ENCODE measurements around the gene IL1RAPL1. TPM values are rescaled to one million over a fixed set of nuclear protein-coding genes. Genes with fewer than 3 reads are reported as not detected.

Gene IL1RAPL1
- total RNA-seq, 4 donors from 2014 or later: 8.2 to 10.9 (median 8.8) TPM

GRCh38 chrX:29067351-29067750 lies 480.1 kb downstream of the IL1RAPL1 start:
- DNase-seq (ENCODE audit: low spot score in 2 of 2): no peak

GRCh38 chrX:29071525-29072320 lies 484.5 kb downstream of the IL1RAPL1 start:
- H3K27ac ChIP-seq: no peak overlapping the region
- H3K36me3 ChIP-seq: no peaks in the 10 kb centered on the region
- no peak for TF ChIP-seq EP300 (IDR thresholded peaks at IDR 0.05)
- no peak for TF ChIP-seq CTCF (IDR thresholded peaks at IDR 0.05)
- no peak for TF ChIP-seq POLR2A (IDR thresholded peaks at IDR 0.05)
- DNase-seq (ENCODE audit: low spot score in 2 of 2): no peak
- H3K27me3 ChIP-seq: no peaks in the 10 kb centered on the region
- H3K9me3 ChIP-seq: no peaks in the 10 kb centered on the region
- no peak overlapping the region for H3K4me3 ChIP-seq
- 51 to 63% methylated on average over 5 of the region's 5 CpGs for WGBS, 2 donors
- no peaks in the 10 kb centered on the region for H3K4me1 ChIP-seq

More at GRCh38 chrX:29067351-29067750, 480.1 kb downstream of the IL1RAPL1 start:
- 49 to 53% methylated on average over 4 of the region's 4 CpGs for WGBS, 2 donors
- no peaks in the 10 kb centered on the region for H3K4me1 ChIP-seq
- TF ChIP-seq EP300 (IDR thresholded peaks at IDR 0.05) (no peak), POLR2A (IDR thresholded peaks at IDR 0.05) (no peak), CTCF (IDR thresholded peaks at IDR 0.05) (no peak)
- peaks cover 0 to 7% (median 0%) of the 10 kb centered on the region in 4 donors for H3K9me3 ChIP-seq
- H3K27me3 ChIP-seq: no peaks in the 10 kb centered on the region
- H3K4me3 ChIP-seq: no peak overlapping the region
- no peak overlapping the region for H3K27ac ChIP-seq
- no peaks in the 10 kb centered on the region for H3K36me3 ChIP-seq

- 83 to 93% methylated on average over 3 of the region's 3 CpGs for WGBS, 2 donors
- no peaks in the 10 kb centered on the region for H3K4me1 ChIP-seq
- H3K27ac ChIP-seq: no peak overlapping the region
- no peak overlapping the region for H3K4me3 ChIP-seq
- DNase-seq (ENCODE audit: low spot score in 2 of 2): no peak
- H3K27me3 ChIP-seq: no peaks in the 10 kb centered on the region
- no peaks in the 10 kb centered on the region for H3K9me3 ChIP-seq
- no peaks in the 10 kb centered on the region for H3K36me3 ChIP-seq
- TF ChIP-seq CTCF (IDR thresholded peaks at IDR 0.05) (no peak), POLR2A (IDR thresholded peaks at IDR 0.05) (no peak), EP300 (IDR thresholded peaks at IDR 0.05) (no peak)
These were observed 495.3 kb downstream of the IL1RAPL1 start for GRCh38 chrX:29082558-29082957.

GRCh38 chrX:29083823-29084222 lies 496.6 kb downstream of the IL1RAPL1 start:
- DNase-seq (ENCODE audit: low spot score in 2 of 2): no peak
- H3K9me3 ChIP-seq: no peaks in the 10 kb centered on the region
- no peak overlapping the region for H3K4me3 ChIP-seq
- no peaks in the 10 kb centered on the region for H3K27me3 ChIP-seq
- TF ChIP-seq POLR2A (IDR thresholded peaks at IDR 0.05): no peak
- no peak for TF ChIP-seq EP300 (IDR thresholded peaks at IDR 0.05)
- no peak overlapping the region for H3K27ac ChIP-seq
- H3K36me3 ChIP-seq: no peaks in the 10 kb centered on the region
- no peaks in the 10 kb centered on the region for H3K4me1 ChIP-seq
- WGBS, 2 donors: 66 to 93% methylated on average over 2 of the region's 2 CpGs

DNA sequence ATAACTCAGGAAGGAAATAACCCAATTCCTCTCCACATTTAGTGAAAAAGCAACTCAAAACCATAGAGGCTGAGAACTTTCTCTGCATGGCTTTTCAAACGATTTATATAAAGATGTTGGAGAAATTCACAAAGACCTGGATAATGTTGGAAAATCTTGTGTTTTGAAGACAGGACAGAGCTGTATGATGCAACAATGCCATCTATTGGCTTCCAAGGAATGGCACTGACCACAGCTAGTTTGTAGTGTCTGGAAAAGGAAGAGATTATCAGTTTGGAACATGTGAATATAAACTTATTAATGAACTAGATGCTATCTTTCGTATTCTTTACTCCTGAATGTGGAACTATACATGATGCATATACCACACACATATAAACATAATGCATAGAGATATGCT lies 503.6 kb downstream of the IL1RAPL1 start:
- no peak overlapping the region for H3K4me3 ChIP-seq
- H3K27ac ChIP-seq: no peak overlapping the region
- H3K9me3 ChIP-seq: no peaks in the 10 kb centered on the region
- no peaks in the 10 kb centered on the region for H3K4me1 ChIP-seq
- no peaks in the 10 kb centered on the region for H3K27me3 ChIP-seq
- no peak for DNase-seq (ENCODE audit: low spot score in 2 of 2)
- H3K36me3 ChIP-seq: no peaks in the 10 kb centered on the region
- WGBS, 2 donors: 37 to 42% methylated on average over 2 of the region's 2 CpGs
- TF ChIP-seq CTCF (IDR thresholded peaks at IDR 0.05) (peak in 4 of 5 experiments; percentile 10 to 41 (median 36)), POLR2A (IDR thresholded peaks at IDR 0.05) (no peak), EP300 (IDR thresholded peaks at IDR 0.05) (peak in 1 of 2 donors; percentile 12)

All from tibial nerve (tissue), 4 donors.